ENCODE results near the gene IWS1. TPM values are rescaled to one million over a fixed set of nuclear protein-coding genes. Genes with fewer than 3 reads are reported as not detected.

The IWS1 gene
- total and polyA plus RNA-seq, 9 of the 15 experiments (the other 6 are each of a cell fraction or from before 2014, with no cell fraction given) = 20.8 to 67.2 (median 46.6) TPM

DNA sequence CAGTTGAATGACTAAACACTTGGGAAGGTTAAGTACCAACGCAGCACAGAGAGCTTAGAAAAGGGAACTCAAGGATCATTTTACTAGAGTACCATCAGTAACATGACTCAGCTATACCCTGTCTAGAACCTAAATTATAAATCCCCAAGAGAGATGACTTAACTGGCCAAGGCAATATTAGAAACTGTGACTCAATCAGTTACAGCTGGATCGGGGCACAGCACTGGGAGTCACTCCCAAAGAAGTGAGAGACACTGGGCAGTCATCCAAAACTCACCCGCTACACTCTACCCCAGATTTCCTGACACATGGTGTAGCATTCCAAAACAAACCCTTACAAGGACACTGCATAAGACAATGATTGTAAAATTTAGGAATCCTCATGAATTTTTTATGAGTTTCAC is 17.7 kb downstream of the IWS1 start:
- H3K27ac ChIP-seq (ENCODE audit: extremely low read depth, low read depth, low read length) = peak overlapping the region; percentile 29; the same call in 1 of the 3 replicates
- H3K4me1 ChIP-seq (replicated peaks in 1 of 2; ENCODE audit: control insufficient read depth in 2 of 2, insufficient read depth in 2 of 2, low read length in 2 of 2) = peaks cover 0 to 19% of the 10 kb centered on the region in 2 experiments; a peak in 2 of 5 replicates
- peak; percentile 70 for FAIRE-seq
- BruUV-seq (replicated peaks) = no TSS peak
- H3K4me2 ChIP-seq (ENCODE audit: insufficient read depth, low read length) = no peak overlapping the region
- intact Hi-C loops (cut with micrococcal nuclease) (no loop called here), in situ Hi-C loops (cut with MboI) (no loop called here)
- peak; percentile 26 to 52 (median 40) for DNase-seq (ENCODE audit: extremely low read depth in 1 of 4, low spot score in 3 of 4)
- H3K9me3 ChIP-seq (replicated peaks; ENCODE audit: control insufficient read depth, insufficient read depth, low read depth, low read length) = no peaks in the 10 kb centered on the region
- peaks cover 10% of the 10 kb centered on the region; the same call in 1 of the 2 replicates for H4K20me1 ChIP-seq (replicated peaks; ENCODE audit: control insufficient read depth, insufficient read depth, low read length)
- H3K27me3 ChIP-seq (ENCODE audit: control insufficient read depth in 2 of 2, insufficient read depth in 2 of 2, low read length in 2 of 2) = no peaks in the 10 kb centered on the region
- peaks cover 4% of the 10 kb centered on the region for H3K9me1 ChIP-seq (ENCODE audit: control insufficient read depth, insufficient read depth, low read length)
- H3K4me3 ChIP-seq = no peak overlapping the region
- no peak overlapping the region for H3K9ac ChIP-seq (ENCODE audit: insufficient read depth in 1 of 2, low read depth in 2 of 2, low read length in 2 of 2)
- H3K79me2 ChIP-seq (ENCODE audit: control insufficient read depth, insufficient read depth, low read length) = peaks cover 82% of the 10 kb centered on the region
- H2AFZ ChIP-seq (ENCODE audit: low read depth, low read length) = no peak overlapping the region
- CTCF ChIA-PET (ENCODE audit: low intra/inter-chr PET ratio) = interaction anchor here (0.7 kb wide), 1 partner anchor 167 kb away, joined by 3 read pairs; no protein-coding TSS in a partner anchor
- peak; percentile 75 for ATAC-seq
- peaks cover 70% of the 10 kb centered on the region for H3K36me3 ChIP-seq (ENCODE audit: control insufficient read depth, insufficient read depth, low read length)
- 16% methylated on average over 3 of the region's 3 CpGs for whole genome bisulfite sequencing (ENCODE audit: insufficient coverage, low coverage, missing lambda C conversion rate)
- POLR2A ChIA-PET = interaction anchor here (0.7 to 2.5 kb wide), 2 partner anchors 14 to 18 kb away, joined by 3 to 9 read pairs; partner anchors contain the start of gene IWS1
- TF ChIP-seq SMARCA4 (IDR thresholded peaks at IDR 0.05) = peak; percentile 32; the same call in 1 of the 2 replicates
- TF ChIP-seq ZNF121 (CRISPR knock-in tag; conservative IDR thresholded peaks at IDR 0.05) = no peak
- no peak for TF ChIP-seq ZNF76 (CRISPR knock-in tag; IDR thresholded peaks at IDR 0.05; ENCODE audit: borderline replicate concordance)
- no peak for TF ChIP-seq HNRNPH1 (optimal IDR thresholded peaks at IDR 0.05; ENCODE audit: low read depth, low read length)
- TF ChIP-seq, protein P1, sequence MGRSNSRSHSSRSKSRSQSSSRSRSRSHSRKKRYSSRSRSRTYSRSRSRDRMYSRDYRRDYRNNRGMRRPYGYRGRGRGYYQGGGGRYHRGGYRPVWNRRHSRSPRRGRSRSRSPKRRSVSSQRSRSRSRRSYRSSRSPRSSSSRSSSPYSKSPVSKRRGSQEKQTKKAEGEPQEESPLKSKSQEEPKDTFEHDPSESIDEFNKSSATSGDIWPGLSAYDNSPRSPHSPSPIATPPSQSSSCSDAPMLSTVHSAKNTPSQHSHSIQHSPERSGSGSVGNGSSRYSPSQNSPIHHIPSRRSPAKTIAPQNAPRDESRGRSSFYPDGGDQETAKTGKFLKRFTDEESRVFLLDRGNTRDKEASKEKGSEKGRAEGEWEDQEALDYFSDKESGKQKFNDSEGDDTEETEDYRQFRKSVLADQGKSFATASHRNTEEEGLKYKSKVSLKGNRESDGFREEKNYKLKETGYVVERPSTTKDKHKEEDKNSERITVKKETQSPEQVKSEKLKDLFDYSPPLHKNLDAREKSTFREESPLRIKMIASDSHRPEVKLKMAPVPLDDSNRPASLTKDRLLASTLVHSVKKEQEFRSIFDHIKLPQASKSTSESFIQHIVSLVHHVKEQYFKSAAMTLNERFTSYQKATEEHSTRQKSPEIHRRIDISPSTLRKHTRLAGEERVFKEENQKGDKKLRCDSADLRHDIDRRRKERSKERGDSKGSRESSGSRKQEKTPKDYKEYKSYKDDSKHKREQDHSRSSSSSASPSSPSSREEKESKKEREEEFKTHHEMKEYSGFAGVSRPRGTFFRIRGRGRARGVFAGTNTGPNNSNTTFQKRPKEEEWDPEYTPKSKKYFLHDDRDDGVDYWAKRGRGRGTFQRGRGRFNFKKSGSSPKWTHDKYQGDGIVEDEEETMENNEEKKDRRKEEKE (IDR thresholded peaks at IDR 0.05; ENCODE audit: borderline replicate concordance in 1 of 2, control insufficient read depth in 1 of 2, low read depth in 2 of 2, low read length in 1 of 2) = no peak
- no peak for TF ChIP-seq PTBP1 (IDR thresholded peaks at IDR 0.05; ENCODE audit: low read depth, low read length)
- TF ChIP-seq, protein P2, sequence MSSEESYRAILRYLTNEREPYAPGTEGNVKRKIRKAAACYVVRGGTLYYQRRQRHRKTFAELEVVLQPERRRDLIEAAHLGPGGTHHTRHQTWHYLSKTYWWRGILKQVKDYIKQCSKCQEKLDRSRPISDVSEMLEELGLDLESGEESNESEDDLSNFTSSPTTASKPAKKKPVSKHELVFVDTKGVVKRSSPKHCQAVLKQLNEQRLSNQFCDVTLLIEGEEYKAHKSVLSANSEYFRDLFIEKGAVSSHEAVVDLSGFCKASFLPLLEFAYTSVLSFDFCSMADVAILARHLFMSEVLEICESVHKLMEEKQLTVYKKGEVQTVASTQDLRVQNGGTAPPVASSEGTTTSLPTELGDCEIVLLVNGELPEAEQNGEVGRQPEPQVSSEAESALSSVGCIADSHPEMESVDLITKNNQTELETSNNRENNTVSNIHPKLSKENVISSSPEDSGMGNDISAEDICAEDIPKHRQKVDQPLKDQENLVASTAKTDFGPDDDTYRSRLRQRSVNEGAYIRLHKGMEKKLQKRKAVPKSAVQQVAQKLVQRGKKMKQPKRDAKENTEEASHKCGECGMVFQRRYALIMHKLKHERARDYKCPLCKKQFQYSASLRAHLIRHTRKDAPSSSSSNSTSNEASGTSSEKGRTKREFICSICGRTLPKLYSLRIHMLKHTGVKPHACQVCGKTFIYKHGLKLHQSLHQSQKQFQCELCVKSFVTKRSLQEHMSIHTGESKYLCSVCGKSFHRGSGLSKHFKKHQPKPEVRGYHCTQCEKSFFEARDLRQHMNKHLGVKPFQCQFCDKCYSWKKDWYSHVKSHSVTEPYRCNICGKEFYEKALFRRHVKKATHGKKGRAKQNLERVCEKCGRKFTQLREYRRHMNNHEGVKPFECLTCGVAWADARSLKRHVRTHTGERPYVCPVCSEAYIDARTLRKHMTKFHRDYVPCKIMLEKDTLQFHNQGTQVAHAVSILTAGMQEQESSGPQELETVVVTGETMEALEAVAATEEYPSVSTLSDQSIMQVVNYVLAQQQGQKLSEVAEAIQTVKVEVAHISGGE (CRISPR knock-in tag; IDR thresholded peaks at IDR 0.05) = no peak
- peak; percentile 31; the same call in 1 of the 2 replicates for TF ChIP-seq NFE2L1 (tag; IDR thresholded peaks at IDR 0.05; ENCODE audit: borderline replicate concordance, low read depth)
- TF ChIP-seq KDM5B (IDR thresholded peaks at IDR 0.05; ENCODE audit: insufficient replicate concordance, low read depth, low read length) = no peak
- TF ChIP-seq NFE2 (IDR thresholded peaks at IDR 0.05; ENCODE audit: low read depth) = peak; percentile 89
- no peak for TF ChIP-seq KLF6 (CRISPR knock-in tag; IDR thresholded peaks at IDR 0.05; ENCODE audit: borderline replicate concordance)
- TF ChIP-seq, protein P3, sequence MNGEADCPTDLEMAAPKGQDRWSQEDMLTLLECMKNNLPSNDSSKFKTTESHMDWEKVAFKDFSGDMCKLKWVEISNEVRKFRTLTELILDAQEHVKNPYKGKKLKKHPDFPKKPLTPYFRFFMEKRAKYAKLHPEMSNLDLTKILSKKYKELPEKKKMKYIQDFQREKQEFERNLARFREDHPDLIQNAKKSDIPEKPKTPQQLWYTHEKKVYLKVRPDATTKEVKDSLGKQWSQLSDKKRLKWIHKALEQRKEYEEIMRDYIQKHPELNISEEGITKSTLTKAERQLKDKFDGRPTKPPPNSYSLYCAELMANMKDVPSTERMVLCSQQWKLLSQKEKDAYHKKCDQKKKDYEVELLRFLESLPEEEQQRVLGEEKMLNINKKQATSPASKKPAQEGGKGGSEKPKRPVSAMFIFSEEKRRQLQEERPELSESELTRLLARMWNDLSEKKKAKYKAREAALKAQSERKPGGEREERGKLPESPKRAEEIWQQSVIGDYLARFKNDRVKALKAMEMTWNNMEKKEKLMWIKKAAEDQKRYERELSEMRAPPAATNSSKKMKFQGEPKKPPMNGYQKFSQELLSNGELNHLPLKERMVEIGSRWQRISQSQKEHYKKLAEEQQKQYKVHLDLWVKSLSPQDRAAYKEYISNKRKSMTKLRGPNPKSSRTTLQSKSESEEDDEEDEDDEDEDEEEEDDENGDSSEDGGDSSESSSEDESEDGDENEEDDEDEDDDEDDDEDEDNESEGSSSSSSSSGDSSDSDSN (IDR thresholded peaks at IDR 0.05; ENCODE audit: borderline replicate concordance in 1 of 2, low read depth in 2 of 2, low read length in 2 of 2) = peak in 1 of 2 experiments; percentile 52; a peak in 1 of 4 replicates
